CD1c-positive myeloid dendritic cell (primary cell): ENCODE measurements around the gene TMEM79.

ENCODE experiments used
- DNase-seq: peaks from one replicate; pipeline ENCODE4 v3.0.0-alpha.2; 2016; ENCODE audit errors: extremely low spot score

Gene TMEM79, protein sequence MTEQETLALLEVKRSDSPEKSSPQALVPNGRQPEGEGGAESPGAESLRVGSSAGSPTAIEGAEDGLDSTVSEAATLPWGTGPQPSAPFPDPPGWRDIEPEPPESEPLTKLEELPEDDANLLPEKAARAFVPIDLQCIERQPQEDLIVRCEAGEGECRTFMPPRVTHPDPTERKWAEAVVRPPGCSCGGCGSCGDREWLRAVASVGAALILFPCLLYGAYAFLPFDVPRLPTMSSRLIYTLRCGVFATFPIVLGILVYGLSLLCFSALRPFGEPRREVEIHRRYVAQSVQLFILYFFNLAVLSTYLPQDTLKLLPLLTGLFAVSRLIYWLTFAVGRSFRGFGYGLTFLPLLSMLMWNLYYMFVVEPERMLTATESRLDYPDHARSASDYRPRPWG

DNA sequence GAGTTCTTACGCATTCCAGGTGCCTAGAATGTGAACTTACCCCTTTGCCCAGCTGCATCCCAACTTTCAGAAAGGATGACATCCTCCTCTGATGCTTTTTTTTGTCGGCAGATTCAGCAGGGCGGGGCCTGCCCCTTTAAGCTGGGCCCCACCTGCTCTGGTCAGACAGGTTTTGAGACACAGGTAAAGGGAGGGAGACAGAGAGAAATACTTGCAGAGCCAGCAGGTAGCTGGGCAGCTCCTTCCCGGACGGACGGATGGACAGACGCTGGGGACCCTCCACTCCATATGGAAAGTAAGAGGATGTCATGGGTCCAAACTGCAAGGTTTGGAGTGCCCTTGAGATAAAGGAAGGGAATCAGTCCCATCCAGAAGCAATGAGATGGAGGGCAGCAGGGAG, at the start of gene TMEM79:
Gene TMEM79 (plus strand): TSS at position 214 of the 400 bp plus-strand sequence. CDS start 902 bp downstream, outside the sequence.
- DNase-seq: no peak

DNA sequence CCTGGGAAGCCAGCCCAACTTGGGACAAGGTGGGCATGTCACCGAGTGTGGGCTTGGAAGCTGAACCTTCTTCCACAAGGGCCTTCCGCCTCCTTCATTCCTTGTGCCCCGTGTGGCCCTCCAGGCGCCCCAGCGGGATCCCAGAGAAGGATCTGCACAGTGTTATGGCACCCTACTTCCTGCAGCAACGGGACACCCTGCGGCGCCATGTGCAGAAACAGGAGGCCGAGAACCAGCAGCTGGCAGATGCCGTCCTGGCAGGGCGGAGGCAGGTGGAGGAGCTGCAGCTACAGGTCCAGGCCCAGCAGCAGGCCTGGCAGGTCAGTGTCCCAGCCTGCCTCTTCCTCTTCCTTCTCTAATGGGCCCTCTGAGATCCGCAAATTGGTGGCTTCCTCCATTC, 48.0 kb upstream of the TMEM79 start:
- DNase-seq: no peak

DNA sequence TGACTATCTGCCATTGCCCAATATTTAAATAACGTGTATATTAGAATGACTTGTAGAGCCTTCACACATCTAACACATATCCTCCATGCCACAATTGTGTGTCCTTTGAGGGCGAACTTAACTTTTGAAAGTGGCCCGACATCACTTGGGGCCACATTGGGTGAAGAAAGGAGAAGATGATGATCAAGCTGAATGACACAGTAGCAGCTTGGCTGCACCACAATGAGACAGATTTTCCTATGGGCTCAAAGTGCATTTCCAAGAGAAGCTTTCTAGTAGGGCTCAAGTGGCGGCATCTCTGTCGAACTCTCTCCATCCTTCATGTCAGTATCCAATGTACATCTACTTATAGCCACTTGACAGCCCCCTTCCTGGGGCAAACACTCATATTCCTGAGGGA, 45.9 kb upstream of the TMEM79 start:
- no peak for DNase-seq

DNA sequence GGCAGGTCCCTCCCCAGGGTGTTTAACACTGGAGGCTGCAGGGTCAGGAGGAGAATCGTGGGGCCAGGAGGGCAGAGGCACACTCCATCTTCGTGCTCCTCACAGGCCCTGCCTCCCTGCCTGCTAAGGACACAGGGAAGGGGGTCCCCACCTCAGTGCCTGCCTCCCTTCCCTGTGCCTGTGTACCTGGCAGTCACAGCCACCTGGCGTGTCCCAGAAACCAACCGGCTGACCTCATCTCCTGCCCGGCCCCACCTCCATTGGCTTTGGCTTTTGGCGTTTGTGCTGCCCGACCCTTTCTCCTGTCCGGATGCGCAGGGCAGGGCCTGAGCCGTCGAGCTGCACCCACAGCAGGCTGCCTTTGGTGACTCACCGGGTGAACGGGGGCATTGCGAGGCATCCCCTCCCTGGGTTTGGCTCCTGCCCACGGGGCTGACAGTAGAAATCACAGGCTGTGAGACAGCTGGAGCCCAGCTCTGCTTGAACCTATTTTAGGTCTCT, 42.8 kb upstream of the TMEM79 start:
- peak; percentile 21 for DNase-seq

DNA sequence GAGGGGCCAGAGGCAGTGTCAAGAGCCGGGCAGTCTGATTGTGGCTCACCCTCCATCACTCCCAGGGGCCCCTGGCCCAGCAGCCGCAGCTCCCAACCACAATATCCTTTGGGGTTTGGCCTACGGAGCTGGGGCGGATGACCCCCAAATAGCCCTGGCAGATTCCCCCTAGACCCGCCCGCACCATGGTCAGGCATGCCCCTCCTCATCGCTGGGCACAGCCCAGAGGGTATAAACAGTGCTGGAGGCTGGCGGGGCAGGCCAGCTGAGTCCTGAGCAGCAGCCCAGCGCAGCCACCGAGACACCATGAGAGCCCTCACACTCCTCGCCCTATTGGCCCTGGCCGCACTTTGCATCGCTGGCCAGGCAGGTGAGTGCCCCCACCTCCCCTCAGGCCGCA, 42.2 kb upstream of the TMEM79 start, which contains the start of gene BGLAP:
Gene BGLAP (plus strand): TSS at position 259 of the 400 bp plus-strand sequence. CDS start 48 bp downstream, at position 307.
- no peak for DNase-seq

DNA sequence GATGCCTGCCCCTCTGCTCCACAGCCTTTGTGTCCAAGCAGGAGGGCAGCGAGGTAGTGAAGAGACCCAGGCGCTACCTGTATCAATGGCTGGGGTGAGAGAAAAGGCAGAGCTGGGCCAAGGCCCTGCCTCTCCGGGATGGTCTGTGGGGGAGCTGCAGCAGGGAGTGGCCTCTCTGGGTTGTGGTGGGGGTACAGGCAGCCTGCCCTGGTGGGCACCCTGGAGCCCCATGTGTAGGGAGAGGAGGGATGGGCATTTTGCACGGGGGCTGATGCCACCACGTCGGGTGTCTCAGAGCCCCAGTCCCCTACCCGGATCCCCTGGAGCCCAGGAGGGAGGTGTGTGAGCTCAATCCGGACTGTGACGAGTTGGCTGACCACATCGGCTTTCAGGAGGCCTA, 41.4 kb upstream of the TMEM79 start:
- DNase-seq: no peak

DNA sequence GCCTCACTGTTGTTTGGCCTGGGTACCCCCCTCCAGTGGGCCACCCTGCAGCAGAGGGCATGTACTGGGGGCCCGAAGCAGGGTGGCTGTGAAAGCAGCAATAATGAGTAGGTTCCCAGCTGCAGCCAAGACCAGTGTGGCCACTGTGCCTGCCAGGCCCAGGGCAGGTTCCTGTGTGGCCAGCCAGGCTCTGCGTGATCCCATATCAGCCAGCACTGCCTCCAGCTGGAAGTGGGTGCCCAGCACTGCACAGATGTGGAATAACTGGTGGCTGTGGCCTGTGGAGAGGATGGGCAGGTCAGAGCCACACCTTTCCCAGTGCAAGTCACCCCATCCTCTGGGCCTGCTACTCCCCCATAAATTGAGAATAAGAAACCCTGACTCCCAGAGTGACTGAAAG, 40.0 kb upstream of the TMEM79 start:
- no peak for DNase-seq

DNA sequence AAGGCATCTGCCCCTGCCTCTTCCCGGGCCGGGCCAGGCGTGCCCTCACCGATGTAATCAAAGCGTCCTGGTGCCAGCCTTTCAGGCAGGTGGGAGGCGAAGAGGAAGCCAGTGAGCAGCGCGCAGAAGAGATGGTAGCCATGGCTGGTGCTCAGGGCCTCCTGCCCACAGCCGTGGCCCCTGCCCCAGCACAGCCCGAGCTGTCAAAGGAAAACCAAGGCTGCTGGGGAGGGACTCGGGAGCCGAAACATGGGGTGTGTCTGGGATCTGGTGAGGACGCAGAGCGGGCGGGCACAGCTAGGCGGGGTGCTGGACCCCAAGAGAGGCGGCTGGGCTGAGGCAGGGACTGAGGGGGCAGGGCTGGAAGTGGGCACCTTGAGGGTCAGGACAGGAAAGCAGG, 39.4 kb upstream of the TMEM79 start:
- no peak for DNase-seq

DNA sequence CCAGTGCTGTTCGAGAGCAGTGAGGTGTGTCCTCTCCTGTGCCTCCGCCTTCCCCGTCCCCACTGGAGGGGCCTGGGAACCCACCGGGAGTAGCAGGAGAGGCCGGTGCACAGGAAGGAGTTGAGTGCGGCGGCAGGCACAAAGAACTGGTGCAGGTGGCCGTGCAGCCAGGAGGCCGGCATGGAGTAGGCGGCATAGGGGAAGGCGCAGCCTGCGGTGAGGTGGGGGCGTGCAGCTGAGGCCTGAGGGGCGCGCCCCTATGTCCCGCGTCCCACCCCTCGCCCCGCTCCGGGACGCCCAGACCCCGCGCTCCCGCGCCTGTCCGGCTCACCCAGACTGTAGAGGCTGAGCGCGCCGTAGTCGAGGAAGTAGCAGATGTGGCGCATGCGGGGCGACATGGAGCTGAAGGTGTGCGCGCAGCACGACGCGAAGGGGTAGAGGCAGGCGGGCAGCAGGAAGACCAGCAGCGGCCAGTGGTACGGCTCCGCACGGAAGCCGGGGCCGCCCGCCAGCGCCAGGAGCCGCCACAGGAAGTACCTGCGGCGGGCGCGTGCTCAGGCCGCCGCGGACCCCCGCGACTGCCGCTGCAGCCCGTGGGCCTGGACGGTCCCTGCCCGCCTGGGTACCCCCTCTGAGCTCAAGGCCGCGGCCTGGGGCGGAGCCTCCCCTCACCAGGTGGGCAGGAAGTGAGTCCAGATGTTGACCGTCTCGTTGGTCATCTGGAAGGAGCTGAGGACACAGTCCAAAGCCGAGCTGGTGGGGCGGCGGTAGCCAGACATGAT, 38.5 kb upstream of the TMEM79 start:
- peak; percentile 28 for DNase-seq

DNA sequence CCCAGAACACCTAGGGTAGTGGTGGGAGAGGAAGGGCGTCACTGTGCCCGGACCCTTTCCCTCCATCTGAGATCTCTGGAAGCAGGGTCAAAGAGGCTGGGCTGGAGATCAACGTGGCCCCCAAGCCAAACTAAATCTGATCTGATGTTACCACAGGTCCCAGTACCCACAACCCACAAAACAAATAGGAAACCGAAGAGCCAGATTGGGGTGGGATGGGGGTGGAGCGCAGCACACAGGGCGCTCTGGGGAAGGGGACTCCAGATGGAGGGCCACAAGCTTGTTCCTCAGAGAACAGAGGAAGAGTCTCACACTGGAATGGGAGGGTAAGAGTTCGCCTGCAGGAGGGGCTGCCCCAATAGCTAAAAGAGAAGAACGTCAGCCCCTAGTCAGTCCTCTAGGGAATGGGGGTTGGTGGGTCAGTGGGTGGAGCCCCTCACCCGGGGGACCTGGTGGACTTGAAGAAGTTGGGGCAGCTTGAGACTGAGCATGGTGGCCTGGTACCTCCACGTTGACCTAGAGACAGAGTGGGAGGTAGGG, 37.8 kb upstream of the TMEM79 start:
- no peak for DNase-seq

DNA sequence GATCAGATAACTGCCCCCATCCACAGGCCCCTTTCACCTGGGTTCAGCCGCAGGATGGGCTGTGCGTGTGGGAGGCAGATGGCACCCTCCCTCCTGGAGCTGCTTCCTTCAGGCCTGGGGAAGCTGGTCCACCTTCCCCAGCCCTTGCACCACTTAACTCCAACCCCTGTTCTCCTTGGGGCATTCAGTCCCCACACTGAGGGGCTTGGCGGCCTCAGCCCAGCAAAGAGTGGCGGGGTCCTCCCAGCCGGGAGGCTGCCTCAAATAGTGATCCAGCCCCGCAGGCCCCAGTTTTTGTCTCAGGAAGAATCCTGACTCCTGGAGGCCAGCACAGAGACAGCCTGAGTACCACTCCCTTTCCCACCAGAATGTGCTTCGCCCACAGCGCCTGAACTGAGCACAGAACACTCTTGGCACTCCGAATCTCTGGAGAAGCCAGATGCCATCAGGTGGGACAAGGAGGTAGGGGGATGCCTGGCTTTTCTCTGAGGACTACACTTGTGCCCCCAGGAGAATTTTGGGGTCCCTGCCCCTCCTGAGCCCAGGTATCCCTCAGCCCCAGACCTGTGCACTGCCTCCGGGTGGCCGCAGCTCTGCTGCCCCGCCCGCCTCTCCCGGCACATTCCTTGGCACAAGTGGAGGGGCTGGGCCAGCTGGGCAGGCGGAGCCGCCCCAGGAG, 37.2 kb upstream of the TMEM79 start:
- DNase-seq: no peak

DNA sequence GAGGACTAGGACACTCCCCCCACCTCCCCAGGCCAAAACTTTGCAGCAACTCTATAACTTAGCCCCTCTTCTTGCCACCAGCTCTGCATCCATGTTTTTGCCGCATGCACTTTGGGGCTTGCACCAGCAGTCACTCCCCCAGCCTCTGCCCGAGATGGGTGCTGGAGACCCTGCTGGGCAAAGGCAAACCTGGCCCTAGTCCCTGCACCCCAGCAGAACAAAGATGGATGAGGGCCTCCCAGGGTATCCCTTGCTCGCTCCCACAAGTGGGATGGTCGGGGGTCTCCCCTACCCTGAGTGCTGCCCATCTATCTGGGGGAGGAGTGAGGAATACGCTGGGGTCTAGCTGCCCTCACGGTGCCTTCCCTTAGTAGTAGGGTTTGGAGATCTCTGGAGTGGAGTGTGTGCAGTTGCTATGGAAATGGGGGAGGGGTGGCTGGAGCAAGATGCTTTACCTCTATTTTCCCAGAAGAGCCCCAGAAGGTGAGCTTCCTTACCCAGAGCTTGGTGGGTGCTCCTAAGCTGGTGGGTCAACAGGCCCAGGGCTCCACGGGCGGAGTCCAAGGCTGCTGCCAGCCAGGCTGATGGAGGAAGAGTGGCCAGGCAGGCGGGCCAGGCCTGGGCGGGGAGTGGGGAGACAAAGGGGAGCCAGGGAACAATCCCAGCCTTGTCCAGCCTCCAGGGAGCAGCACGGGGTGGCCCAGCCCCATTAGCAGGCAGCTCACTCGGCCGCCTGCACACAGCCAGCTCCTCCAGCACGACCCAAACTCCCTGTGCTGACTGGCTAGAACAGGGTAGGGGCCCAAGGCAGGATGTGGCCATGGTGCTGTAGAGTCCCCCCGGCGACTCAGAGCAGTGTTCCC, 36.4 kb upstream of the TMEM79 start, which contains the start of gene PAQR6:
Gene PAQR6 (minus strand): TSS at position 597 of the 863 bp plus-strand sequence. CDS start 1,325 bp downstream, outside the sequence.
- DNase-seq: no peak

DNA sequence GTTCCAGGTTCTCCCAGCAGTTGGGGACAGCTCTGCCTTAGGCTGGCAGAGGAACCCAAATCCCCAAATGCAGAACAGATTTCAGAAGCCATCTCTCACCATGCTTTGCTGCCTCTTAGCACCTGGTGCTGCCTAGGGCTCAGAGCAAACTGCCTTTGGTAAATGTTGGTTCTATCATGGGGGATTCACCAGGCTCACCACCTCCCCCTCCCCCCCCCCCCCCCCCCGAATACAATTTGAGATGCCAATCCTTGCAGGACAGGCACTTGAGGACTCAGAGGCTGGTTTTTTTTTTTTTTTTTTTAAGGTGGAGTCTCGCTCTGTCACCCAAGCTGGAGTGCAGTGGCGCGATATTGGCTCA, 35.8 kb upstream of the TMEM79 start:
- DNase-seq: no peak

DNA sequence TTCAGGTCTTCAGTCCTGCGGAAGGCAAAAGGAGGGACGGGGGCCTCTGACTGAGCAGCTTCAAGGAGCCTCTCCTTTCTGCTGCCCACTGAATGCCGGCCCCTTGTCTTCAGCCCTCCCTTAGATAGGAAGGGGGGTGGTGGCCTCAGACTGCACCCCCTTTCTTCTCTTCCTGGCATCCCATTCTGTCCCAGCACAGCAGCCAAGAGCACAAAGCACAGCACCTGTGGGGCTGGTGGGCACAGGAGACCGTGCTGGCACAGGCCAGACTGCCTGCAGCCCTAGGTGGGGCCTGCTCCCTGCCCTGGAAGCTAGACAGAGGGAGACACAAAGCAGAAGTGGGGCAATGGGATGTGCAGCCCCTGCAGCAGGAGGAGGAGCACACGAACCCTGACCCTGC, 34.5 kb upstream of the TMEM79 start:
- DNase-seq: no peak

DNA sequence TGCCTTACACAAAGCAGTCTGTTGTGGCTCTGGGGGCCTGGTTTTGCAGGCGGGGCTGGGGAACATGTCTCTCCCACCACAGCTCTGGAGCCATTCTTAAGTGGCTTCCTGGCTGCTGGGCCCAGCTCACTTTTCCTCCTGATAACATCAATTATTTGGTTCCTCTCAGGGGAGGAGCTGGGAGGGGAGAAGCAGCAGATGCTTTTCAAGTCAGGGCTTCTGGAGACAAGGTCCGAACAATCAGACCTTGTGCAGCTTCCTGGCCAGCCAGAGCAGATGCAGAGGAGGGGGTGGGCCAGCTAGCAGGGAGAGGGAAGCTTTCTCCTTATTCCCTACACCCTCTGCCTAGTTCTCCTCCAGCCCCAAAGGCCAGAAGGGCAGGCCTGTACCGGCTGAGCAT, 32.6 kb upstream of the TMEM79 start:
- no peak for DNase-seq

DNA sequence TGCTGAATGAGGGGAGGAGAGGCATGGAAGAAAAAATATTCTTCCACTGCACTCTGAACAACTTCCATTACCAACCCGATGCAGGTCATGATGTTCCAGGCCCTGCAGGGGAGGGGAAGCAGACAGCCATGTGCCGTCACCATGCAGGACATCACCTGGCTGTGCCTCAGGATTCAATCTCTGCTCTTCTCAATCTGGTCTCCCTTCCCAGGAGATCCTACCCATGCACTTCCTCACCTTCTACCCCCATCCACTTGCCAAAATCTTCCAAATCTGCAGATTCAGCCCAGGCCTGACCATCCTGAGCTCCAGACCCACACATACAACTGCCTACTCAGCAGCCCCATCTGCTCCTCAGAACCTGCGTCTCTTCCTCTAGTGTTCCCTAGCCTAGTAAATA, 30.5 kb upstream of the TMEM79 start:
- DNase-seq: no peak

DNA sequence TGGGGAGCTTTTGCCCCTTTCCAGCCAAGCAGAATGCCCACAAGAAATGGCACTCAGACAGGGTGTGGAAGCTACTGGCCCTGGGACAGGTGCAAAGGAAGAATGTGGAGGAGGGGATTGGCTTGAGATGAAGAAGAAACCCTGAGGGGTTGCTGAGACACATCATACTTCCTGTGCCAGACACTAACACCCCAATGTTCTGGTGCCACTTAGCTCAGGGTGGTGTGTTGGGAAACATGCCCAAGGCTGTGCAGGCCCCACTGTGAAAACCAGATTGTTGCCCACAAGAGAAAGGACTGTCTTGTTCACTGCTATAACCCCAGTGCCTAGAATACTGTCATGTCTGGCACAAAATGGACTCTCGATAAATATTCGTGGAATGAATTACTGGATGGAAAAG, 26.4 kb upstream of the TMEM79 start:
- no peak for DNase-seq

DNA sequence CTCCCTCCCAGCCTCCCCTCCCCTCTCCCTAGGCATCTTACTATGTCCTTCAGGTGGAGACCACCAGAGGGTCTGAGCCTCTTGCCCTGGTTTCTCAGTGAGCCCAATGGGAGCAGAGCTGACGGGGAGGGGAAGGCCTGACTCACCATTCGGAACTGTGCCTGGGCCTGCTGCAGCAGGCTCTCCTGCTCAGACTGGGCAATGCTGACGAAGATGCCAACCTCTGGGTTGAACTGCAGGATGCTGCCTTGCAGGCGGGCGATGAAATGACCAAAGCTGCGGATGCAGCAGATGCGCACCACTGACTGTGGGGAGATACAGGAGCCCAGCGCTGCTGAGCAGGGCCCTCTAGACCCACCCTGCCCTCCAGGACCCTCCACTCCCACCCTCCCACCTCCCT, 25.3 kb upstream of the TMEM79 start:
- DNase-seq: no peak

DNA sequence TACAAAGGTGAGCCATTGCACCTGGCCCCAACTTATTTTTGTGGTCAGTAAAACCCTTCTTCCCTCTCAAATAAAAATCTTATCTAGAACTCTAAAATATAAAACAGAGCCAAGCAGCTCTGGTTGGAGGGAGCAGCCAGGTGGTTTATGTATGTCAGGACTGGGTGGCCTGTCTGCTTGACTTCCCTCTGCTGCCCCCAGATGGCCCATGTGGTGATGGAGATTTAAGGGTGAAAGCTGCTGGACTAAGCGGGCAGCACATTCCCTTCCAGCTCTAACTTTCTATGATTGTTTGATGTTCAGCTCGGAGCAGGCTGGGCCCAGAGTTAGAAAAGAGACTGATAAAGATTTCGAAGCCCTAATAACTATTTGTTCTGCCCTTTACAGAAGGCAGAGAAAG, 24.3 kb upstream of the TMEM79 start:
- no peak for DNase-seq

DNA sequence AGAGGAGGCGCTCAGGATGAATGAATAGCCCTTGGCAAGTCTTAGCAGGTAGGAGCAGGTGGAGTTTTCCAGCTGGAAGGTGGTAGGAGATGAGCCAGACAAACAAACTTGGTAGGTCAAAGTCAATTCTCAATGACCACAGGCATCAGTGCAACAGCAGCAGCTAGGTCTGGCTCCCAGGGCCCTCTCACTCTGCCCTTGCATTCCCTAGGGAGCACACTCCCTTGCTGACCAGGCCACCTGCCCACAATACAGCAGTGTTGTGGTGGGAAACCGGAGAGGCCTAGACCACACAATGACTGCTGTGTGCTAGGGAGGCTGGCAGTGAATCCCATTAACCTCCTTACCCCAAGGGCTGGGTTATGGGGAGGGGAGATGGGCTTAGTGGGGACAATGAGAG, 23.2 kb upstream of the TMEM79 start:
- DNase-seq: no peak
